T-cell (primary cell): ENCODE data around the gene ACYP2. TPM values are rescaled to one million over a fixed set of nuclear protein-coding genes. Genes with fewer than 3 reads are reported as not detected.

Experiments used
- ATAC-seq, 4 experiments: fragments of 200-7000 bp in 3 of 4; fragments of 150-1000 bp in 1 of 4; cut with Tn5 transposase; replicated peaks in 1 of 4; 1 replicate in 3 of 4; 2 replicates in 1 of 4; pipeline ENCODE4 v1.10.0; 2021; ENCODE audit warnings: moderate library complexity in 3 of 4, mild to moderate bottlenecking in 2 of 4, moderate number of reproducible peaks in 1 of 4
- CTCF ChIA-PET, 2 donors: fragments of 300-600 bp; sonication (Branson Sonifier 250); formaldehyde crosslinking; loops; one replicate each; lab custom pipeline; 2022; ENCODE audit warnings: antibody characterized with exemption in 2 of 2; lab: Charles Lee
- POLR2A ChIA-PET, 2 donors: fragments of 300-600 bp; sonication (Branson Sonifier 250); formaldehyde crosslinking; loops; one replicate each; lab custom pipeline; 2022; ENCODE audit warnings: antibody characterized with exemption in 2 of 2; lab: Charles Lee
- DNase-seq, 35 experiments: peaks; one replicate each; pipeline versions ENCODE4 v3.0.0 to v3.0.0-alpha.2; 2013 to 2023
- H3K27ac ChIP-seq: one replicate; pipeline ENCODE4 v1.5.1; 2013; ENCODE audit warnings: low read length
- H3K27me3 ChIP-seq, 2 experiments: replicated peaks in 1 of 2; 1 replicate in 1 of 2; 2 replicates in 1 of 2; pipeline versions ENCODE4 v1.6.1 to v1.7.0; 2013; ENCODE audit warnings: low read length in 1 of 2, mixed read lengths in 1 of 2; ENCODE audit not compliant: control insufficient read depth in 2 of 2, insufficient read depth in 2 of 2; ENCODE audit errors: extremely low read depth in 1 of 2
- H3K36me3 ChIP-seq, 2 donors: 1 replicate in 1 of 2; 2 replicates in 1 of 2; pipeline versions ENCODE4 v1.6.1 to v1.7.0; 2013; ENCODE audit warnings: low read length in 1 of 2; ENCODE audit not compliant: control insufficient read depth in 2 of 2, insufficient read depth in 1 of 2; ENCODE audit errors: extremely low read depth in 1 of 2
- H3K4me1 ChIP-seq, 2 experiments: 1 replicate in 1 of 2; 2 replicates in 1 of 2; pipeline versions ENCODE4 v1.6.1 to v1.7.0; 2013; ENCODE audit warnings: low read length in 2 of 2, mixed read lengths in 1 of 2; ENCODE audit not compliant: insufficient read depth in 2 of 2, control insufficient read depth in 1 of 2; ENCODE audit errors: extremely low read depth in 1 of 2
- H3K4me3 ChIP-seq, 2 donors: 1 replicate in 1 of 2; 2 replicates in 1 of 2; pipeline versions ENCODE4 v1.5.1 to v1.7.0; 2013; ENCODE audit warnings: mild to moderate bottlenecking in 2 of 2, low read length in 1 of 2, moderate library complexity in 1 of 2; ENCODE audit not compliant: control insufficient read depth in 1 of 2; ENCODE audit errors: extremely low read depth in 1 of 2
- H3K9me3 ChIP-seq: 2 replicates; pipeline ENCODE4 v1.7.0; 2013
- H3K27ac Mint-ChIP-seq, 2 donors: one replicate each; pipeline ENCODE4 v1.8.0; 2020 to 2021; ENCODE audit warnings: mild to moderate bottlenecking in 2 of 2, mixed read lengths in 2 of 2
- H3K27me3 Mint-ChIP-seq, 2 donors: one replicate each; pipeline ENCODE4 v1.8.0; 2021 to 2022; ENCODE audit warnings: mixed read lengths in 2 of 2
- H3K36me3 Mint-ChIP-seq: one replicate; pipeline ENCODE4 v1.8.0; 2021; ENCODE audit warnings: mixed read lengths
- H3K4me1 Mint-ChIP-seq, 3 donors: one replicate each; pipeline ENCODE4 v1.8.0; 2020 to 2022; ENCODE audit warnings: mixed read lengths in 3 of 3, mild to moderate bottlenecking in 1 of 3
- H3K4me3 Mint-ChIP-seq, 3 donors: one replicate each; pipeline ENCODE4 v1.8.0; 2020 to 2022; ENCODE audit warnings: mild to moderate bottlenecking in 3 of 3, mixed read lengths in 3 of 3, moderate library complexity in 3 of 3
- H3K9me3 Mint-ChIP-seq, 3 donors: one replicate each; pipeline ENCODE4 v1.8.0; 2020 to 2022; ENCODE audit warnings: mixed read lengths in 3 of 3
- WGBS: methylation state at CpG from one replicate; pipeline ENCODE4 v1.1.5; 2013; ENCODE audit warnings: missing lambda C conversion rate; ENCODE audit not compliant: insufficient coverage; 5-methylcytosine and 5-hydroxymethylcytosine counted together
- total RNA-seq, 35 experiments: library from RNA in 6 of 35; stranded (reverse) in 6 of 35; fragments of 120-200 nt in 1 of 35; gene quantifications; one replicate each; pipeline versions ENCODE4 v1.2.1 to v1.2.4 and lab custom pipeline; 2013 to 2026

Gene ACYP2
- total RNA-seq, 5 donors from 2014 or later (not counting 1 experiment from before 2014, with no cell fraction given): 13.8 to 18.8 (median 15.3) TPM

DNA sequence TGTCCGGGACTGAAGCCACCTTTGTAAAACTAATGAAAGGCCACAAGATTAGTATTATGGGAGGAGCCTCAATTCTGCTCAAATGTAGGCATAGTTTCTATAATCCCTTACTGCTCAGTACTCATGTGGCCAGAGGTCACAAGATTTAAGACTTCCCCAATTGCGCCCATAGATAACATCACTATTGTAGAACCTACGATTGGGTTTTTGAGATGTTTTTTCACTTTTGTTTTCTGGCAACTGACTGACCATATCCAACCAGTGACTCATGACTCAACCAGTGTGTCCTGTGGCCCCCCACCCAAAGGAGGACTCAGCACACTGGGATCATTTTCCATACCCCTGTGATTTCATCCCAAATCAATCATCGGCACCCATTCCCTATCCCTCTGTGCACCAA is 155.8 kb downstream of the ACYP2 start:
- Histone ChIP-seq H3K27me3 (no peaks in the 10 kb centered on the region), H3K4me1 (no peaks in the 10 kb centered on the region), H3K27ac (no peak overlapping the region), H3K4me3 (no peak overlapping the region), H3K36me3 (no peaks in the 10 kb centered on the region), H3K9me3 (no peaks in the 10 kb centered on the region)
- DNase-seq (no peak), ATAC-seq (no peak)
- H3K27me3 Mint-ChIP-seq: no peaks in the 10 kb centered on the region
- no peak overlapping the region for H3K4me3 Mint-ChIP-seq
- ChIA-PET POLR2A (no interaction called here), CTCF (no interaction called here)
- H3K27ac Mint-ChIP-seq: no peak overlapping the region
- peaks cover 24% of the 10 kb centered on the region for H3K36me3 Mint-ChIP-seq
- 100% methylated on average over 1 of the region's 4 CpGs for WGBS
- peaks cover 7 to 16% (median 15%) of the 10 kb centered on the region in 3 donors for H3K4me1 Mint-ChIP-seq
- H3K9me3 Mint-ChIP-seq: peaks cover 0 to 3% (median 0%) of the 10 kb centered on the region in 3 donors

- H3K9me3 Mint-ChIP-seq: peaks cover 0 to 3% (median 0%) of the 10 kb centered on the region in 3 donors
- no peaks in the 10 kb centered on the region for H3K27me3 ChIP-seq
- H3K4me3 Mint-ChIP-seq: no peak overlapping the region
- DNase-seq: no peak
- ChIA-PET CTCF (no interaction called here), POLR2A (no interaction called here)
- H3K9me3 ChIP-seq: no peaks in the 10 kb centered on the region
- H3K4me1 ChIP-seq: no peaks in the 10 kb centered on the region
- WGBS: no CpG with 5 or more reads among the region's 6 CpGs
- H3K27me3 Mint-ChIP-seq: no peaks in the 10 kb centered on the region
- no peaks in the 10 kb centered on the region for H3K36me3 ChIP-seq
- no peak overlapping the region for H3K27ac Mint-ChIP-seq
- ATAC-seq: peak in 1 of 4 experiments; percentile 32
- peaks cover 7 to 16% (median 15%) of the 10 kb centered on the region in 3 donors for H3K4me1 Mint-ChIP-seq
- H3K4me3 ChIP-seq: no peak overlapping the region
- peaks cover 20% of the 10 kb centered on the region for H3K36me3 Mint-ChIP-seq
- H3K27ac ChIP-seq: no peak overlapping the region
Observed at GRCh38 chr2:54271843-54272627, 156.6 kb downstream of the ACYP2 start.

DNA sequence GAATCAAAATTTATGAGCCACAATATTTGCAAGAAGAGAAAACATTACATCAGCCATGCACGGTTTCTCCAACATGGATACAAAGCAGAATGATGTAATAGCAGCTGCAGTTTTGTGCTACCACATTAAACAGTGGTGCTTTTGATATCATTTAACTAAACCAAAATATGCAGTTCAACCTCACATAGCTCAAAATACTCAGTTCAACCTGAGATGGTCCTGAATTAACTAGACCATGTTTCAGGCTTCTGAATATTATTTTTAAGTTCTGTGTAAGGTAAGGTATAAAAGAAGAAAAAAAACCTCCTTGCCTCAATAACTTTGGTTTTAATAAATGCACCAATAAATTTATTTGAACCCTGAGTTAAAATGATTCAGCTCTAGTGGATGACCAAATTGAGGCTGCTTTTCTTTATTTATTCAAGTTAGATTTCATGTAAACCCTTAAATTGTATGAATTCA is 159.4 kb downstream of the ACYP2 start:
- CTCF ChIA-PET: no interaction called here
- H3K27ac ChIP-seq: no peak overlapping the region
- no CpG with 5 or more reads among the region's 1 CpG for WGBS
- H3K27me3 ChIP-seq: no peaks in the 10 kb centered on the region
- ATAC-seq (no peak), DNase-seq (no peak)
- no peak overlapping the region for H3K27ac Mint-ChIP-seq
- H3K4me1 ChIP-seq: no peaks in the 10 kb centered on the region
- no peak overlapping the region for H3K4me3 ChIP-seq
- POLR2A ChIA-PET: no interaction called here
- no peak overlapping the region for H3K4me3 Mint-ChIP-seq
- peaks cover 19% of the 10 kb centered on the region for H3K36me3 Mint-ChIP-seq
- H3K27me3 Mint-ChIP-seq: no peaks in the 10 kb centered on the region
- H3K9me3 Mint-ChIP-seq: peaks cover 0 to 3% (median 0%) of the 10 kb centered on the region in 3 donors
- H3K4me1 Mint-ChIP-seq: peaks cover 7 to 16% (median 15%) of the 10 kb centered on the region in 3 donors
- no peaks in the 10 kb centered on the region for H3K36me3 ChIP-seq
- no peaks in the 10 kb centered on the region for H3K9me3 ChIP-seq

- Mint-ChIP-seq H3K36me3 (peaks cover 19% of the 10 kb centered on the region), H3K27ac (no peak overlapping the region), H3K4me1 (peaks cover 7 to 16% (median 15%) of the 10 kb centered on the region in 3 donors), H3K4me3 (no peak overlapping the region), H3K27me3 (no peaks in the 10 kb centered on the region), H3K9me3 (peaks cover 0 to 3% (median 0%) of the 10 kb centered on the region in 3 donors)
- POLR2A ChIA-PET: no interaction called here
- no peak overlapping the region for H3K4me3 ChIP-seq
- CTCF ChIA-PET: no interaction called here
- H3K9me3 ChIP-seq: no peaks in the 10 kb centered on the region
- no peaks in the 10 kb centered on the region for H3K27me3 ChIP-seq
- no peak overlapping the region for H3K27ac ChIP-seq
- no peaks in the 10 kb centered on the region for H3K4me1 ChIP-seq
- DNase-seq: no peak
- no peaks in the 10 kb centered on the region for H3K36me3 ChIP-seq
- ATAC-seq: no peak
- WGBS: no CpG with 5 or more reads among the region's 2 CpGs
Observed at GRCh38 chr2:54275541-54275940, 160.1 kb downstream of the ACYP2 start.

DNA sequence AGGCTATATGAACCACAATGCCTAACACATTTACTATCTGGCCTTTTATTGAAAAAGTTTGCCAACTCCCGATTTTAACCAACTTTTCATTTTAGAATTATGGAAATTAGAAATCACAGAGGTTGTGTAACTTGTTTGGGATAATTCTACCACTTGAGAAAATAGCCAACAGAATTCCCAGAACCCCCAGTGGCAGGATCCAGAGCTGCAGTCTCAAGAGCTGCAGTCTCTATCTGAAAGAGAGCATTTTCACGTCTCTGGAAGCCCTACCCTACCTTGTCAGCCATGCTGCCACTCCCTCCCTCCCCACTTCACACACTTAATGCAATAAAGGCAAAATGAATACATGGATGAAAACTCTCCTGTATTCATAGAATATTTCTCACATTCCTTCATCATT is 164.0 kb downstream of the ACYP2 start:
- CTCF ChIA-PET: no interaction called here
- no peak overlapping the region for H3K27ac Mint-ChIP-seq
- POLR2A ChIA-PET: no interaction called here
- 83% methylated on average over 1 of the region's 2 CpGs for WGBS
- no peaks in the 10 kb centered on the region for H3K27me3 Mint-ChIP-seq
- Histone ChIP-seq H3K9me3 (no peaks in the 10 kb centered on the region), H3K27ac (no peak overlapping the region), H3K4me1 (no peaks in the 10 kb centered on the region), H3K27me3 (no peaks in the 10 kb centered on the region), H3K36me3 (no peaks in the 10 kb centered on the region), H3K4me3 (no peak overlapping the region)
- no peak overlapping the region for H3K4me3 Mint-ChIP-seq
- H3K36me3 Mint-ChIP-seq: peaks cover 3% of the 10 kb centered on the region
- peaks cover 6 to 7% (median 6%) of the 10 kb centered on the region in 3 donors for H3K4me1 Mint-ChIP-seq
- DNase-seq (no peak), ATAC-seq (no peak)
- no peaks in the 10 kb centered on the region for H3K9me3 Mint-ChIP-seq

- peaks cover 0 to 5% (median 0%) of the 10 kb centered on the region in 3 donors for H3K9me3 Mint-ChIP-seq
- H3K27ac ChIP-seq: no peak overlapping the region
- no peaks in the 10 kb centered on the region for H3K9me3 ChIP-seq
- POLR2A ChIA-PET: no interaction called here
- no peak overlapping the region for H3K4me3 ChIP-seq
- CTCF ChIA-PET: interaction anchor here in 1 of 2 donors (0.6 kb wide), 1 partner anchor 12 kb away, joined by 3 read pairs; no protein-coding TSS in a partner anchor
- peaks cover 6 to 7% (median 6%) of the 10 kb centered on the region in 3 donors for H3K4me1 Mint-ChIP-seq
- H3K27me3 ChIP-seq: no peaks in the 10 kb centered on the region
- no peak for ATAC-seq
- peaks cover 16% of the 10 kb centered on the region for H3K36me3 Mint-ChIP-seq
- no peaks in the 10 kb centered on the region for H3K36me3 ChIP-seq
- H3K4me1 ChIP-seq: no peaks in the 10 kb centered on the region
- H3K27me3 Mint-ChIP-seq: no peaks in the 10 kb centered on the region
- no peak overlapping the region for H3K27ac Mint-ChIP-seq
- no peak for DNase-seq
- H3K4me3 Mint-ChIP-seq: no peak overlapping the region
- no CpG with 5 or more reads among the region's 3 CpGs for WGBS
Observed at GRCh38 chr2:54284826-54285225, 169.4 kb downstream of the ACYP2 start.
